GM06990 (cell line): ENCODE data around the gene STT3A.

Experiments used
- DNase-seq: peaks from one replicate; pipeline ENCODE4 v3.0.0-alpha.2; 2011; ENCODE audit not compliant: insufficient read length; ENCODE audit errors: extremely low read depth
- H3K27me3 ChIP-seq: replicated peaks from 2 replicates; pipeline ENCODE4 v1.6.0; 2011; ENCODE audit warnings: low read length; ENCODE audit not compliant: control insufficient read depth, insufficient read depth
- H3K36me3 ChIP-seq: 2 replicates; pipeline ENCODE4 v1.5.1; 2011; ENCODE audit warnings: low read length; ENCODE audit not compliant: control insufficient read depth, insufficient read depth
- H3K4me3 ChIP-seq: replicated peaks from 2 replicates; pipeline ENCODE4 v1.5.1; 2011; ENCODE audit warnings: low read depth, mild to moderate bottlenecking, control low read depth, low read length
- CTCF ChIP-seq: IDR thresholded peaks from 2 replicates; pipeline ENCODE4 v1.5.1; 2011; ENCODE audit warnings: low read length, control low read depth, mild to moderate bottlenecking, inconsistent platforms; ENCODE audit not compliant: insufficient read depth, poor library complexity, severe bottlenecking

The STT3A gene

GRCh38 chr11:125638315-125638714 is 45.7 kb downstream of the STT3A start:
- Histone ChIP-seq H3K36me3 (peaks cover 5% of the 10 kb centered on the region), H3K27me3 (no peaks in the 10 kb centered on the region), H3K4me3 (no peak overlapping the region)
- no peak for TF ChIP-seq CTCF
- DNase-seq, result no peak

- no peak for TF ChIP-seq CTCF
- Histone ChIP-seq H3K27me3 (no peaks in the 10 kb centered on the region), H3K36me3 (no peaks in the 10 kb centered on the region; the same call in none of the 2 replicates), H3K4me3 (no peak overlapping the region)
- DNase-seq, result no peak
These were observed 53.2 kb downstream of the STT3A start for GRCh38 chr11:125645871-125646270.

- Histone ChIP-seq H3K4me3 (no peak overlapping the region), H3K36me3 (no peaks in the 10 kb centered on the region; the same call in none of the 2 replicates), H3K27me3 (no peaks in the 10 kb centered on the region)
- no peak for TF ChIP-seq CTCF
- DNase-seq, result no peak
These were observed 57.0 kb downstream of the STT3A start for GRCh38 chr11:125649465-125650166.

GRCh38 chr11:125662689-125663088 is 70.0 kb downstream of the STT3A start:
- H3K36me3 ChIP-seq, result peaks cover 2% of the 10 kb centered on the region
- no peak for TF ChIP-seq CTCF

GRCh38 chr11:125663910-125664309 is 71.3 kb downstream of the STT3A start:
- no peak for TF ChIP-seq CTCF
- Histone ChIP-seq H3K36me3 (peaks cover 2% of the 10 kb centered on the region; the same call in 1 of the 2 replicates), H3K4me3 (no peak overlapping the region), H3K27me3 (no peaks in the 10 kb centered on the region)
- DNase-seq, result no peak

More at GRCh38 chr11:125662689-125663088, 70.0 kb downstream of the STT3A start:
- no peak for DNase-seq
- Histone ChIP-seq H3K4me3 (no peak overlapping the region), H3K27me3 (no peaks in the 10 kb centered on the region)
